ENCODE measurements around the gene OSBPL6.

Gene OSBPL6

DNA sequence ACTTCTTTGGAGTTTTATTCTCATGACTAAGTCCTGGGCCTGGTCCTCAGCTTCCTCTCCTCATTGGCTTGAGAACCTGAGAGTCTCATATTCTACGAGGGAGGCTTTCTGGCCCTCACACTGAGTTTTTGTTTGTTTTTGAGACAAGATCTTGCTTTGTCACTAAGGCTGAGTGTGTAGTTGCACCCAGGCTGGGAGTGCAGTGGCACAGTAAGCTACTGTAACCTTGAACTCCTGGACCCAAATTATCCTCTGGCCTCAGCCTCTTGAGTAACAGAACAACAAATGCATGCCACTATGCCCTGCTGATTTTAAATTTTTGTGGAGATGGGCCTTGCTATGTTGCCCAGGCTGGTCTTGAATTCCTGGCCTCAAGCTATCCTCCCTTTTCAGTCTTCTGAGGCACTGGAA is 234.1 kb downstream of the OSBPL6 start:
- FAIRE-seq: no peak

DNA sequence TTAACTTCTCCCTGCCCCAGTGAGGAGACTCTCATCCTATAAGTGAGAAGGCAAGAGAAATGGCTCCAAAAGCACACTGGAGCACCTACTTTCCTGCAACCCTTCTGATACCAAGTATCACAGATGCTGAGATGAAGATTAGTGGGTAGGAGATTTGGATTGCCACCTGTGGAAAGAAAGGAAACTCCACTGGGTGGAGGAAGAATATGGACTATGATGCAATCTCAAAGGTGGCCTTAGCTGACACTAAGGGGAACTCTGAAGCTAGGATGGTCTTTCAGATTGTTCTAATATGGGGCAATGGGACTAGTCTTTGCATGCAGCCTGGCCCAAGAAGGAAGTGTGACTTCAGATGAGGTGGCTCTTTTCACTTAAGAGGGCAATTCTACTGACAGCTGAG is 235.0 kb downstream of the OSBPL6 start:
- FAIRE-seq (no peak), DNase-seq (ENCODE audit: insufficient read length, low spot score) (no peak)
- TF ChIP-seq, protein P1, sequence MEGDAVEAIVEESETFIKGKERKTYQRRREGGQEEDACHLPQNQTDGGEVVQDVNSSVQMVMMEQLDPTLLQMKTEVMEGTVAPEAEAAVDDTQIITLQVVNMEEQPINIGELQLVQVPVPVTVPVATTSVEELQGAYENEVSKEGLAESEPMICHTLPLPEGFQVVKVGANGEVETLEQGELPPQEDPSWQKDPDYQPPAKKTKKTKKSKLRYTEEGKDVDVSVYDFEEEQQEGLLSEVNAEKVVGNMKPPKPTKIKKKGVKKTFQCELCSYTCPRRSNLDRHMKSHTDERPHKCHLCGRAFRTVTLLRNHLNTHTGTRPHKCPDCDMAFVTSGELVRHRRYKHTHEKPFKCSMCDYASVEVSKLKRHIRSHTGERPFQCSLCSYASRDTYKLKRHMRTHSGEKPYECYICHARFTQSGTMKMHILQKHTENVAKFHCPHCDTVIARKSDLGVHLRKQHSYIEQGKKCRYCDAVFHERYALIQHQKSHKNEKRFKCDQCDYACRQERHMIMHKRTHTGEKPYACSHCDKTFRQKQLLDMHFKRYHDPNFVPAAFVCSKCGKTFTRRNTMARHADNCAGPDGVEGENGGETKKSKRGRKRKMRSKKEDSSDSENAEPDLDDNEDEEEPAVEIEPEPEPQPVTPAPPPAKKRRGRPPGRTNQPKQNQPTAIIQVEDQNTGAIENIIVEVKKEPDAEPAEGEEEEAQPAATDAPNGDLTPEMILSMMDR (IDR thresholded peaks at IDR 0.05; ENCODE audit: insufficient read depth, missing control alignments): no peak

More for the DNA sequence above, 234.1 kb downstream of the OSBPL6 start:
- DNase-seq (ENCODE audit: insufficient read length, low spot score): no peak
- TF ChIP-seq, protein P1 (IDR thresholded peaks at IDR 0.05; ENCODE audit: insufficient read depth, missing control alignments): no peak

DNA sequence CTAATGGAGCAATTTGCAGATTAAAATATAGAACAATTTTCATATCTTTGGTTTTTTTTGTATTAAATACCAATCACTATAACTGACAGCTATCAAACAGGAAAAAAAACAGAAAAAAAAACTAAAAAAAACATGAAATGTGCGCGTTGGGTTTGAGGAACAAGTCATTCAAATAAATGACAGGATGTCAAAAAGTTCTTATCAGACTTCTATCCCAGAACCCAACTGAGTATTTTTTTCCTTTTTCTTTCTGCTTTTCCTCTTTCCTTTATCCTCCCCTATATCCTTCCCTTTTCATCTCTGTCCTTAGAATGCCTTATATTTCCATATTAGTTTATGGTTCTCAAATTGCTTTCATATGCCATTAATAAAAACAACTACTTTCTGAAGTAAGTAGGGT is 242.3 kb downstream of the OSBPL6 start:
- FAIRE-seq: peak; percentile 51

DNA sequence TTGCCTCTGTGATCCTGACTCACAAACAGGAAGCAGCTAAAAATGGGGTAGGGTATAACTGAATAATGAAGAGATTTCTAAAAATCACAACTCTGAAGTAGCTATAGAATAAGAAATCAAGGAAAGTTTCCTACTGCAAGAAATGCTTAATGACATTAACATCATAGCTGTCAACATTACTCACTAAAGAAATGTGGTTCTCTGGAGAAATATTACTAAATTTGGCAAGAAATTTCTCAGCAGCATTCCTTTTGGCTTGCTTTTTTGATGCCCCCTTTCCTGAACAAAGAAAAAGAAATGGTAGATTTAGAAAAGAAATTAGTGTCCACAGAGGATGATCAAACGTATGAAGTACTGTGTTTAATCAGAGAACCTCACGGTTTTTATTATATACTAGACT is 247.1 kb downstream of the OSBPL6 start:
- FAIRE-seq (no peak), DNase-seq (ENCODE audit: insufficient read length, low spot score) (no peak)
- TF ChIP-seq, protein P1 (IDR thresholded peaks at IDR 0.05; ENCODE audit: insufficient read depth, missing control alignments): no peak

More for the DNA sequence above, 242.3 kb downstream of the OSBPL6 start:
- no peak for DNase-seq (ENCODE audit: insufficient read length, low spot score)
- TF ChIP-seq, protein P1 (IDR thresholded peaks at IDR 0.05; ENCODE audit: insufficient read depth, missing control alignments): no peak

DNA sequence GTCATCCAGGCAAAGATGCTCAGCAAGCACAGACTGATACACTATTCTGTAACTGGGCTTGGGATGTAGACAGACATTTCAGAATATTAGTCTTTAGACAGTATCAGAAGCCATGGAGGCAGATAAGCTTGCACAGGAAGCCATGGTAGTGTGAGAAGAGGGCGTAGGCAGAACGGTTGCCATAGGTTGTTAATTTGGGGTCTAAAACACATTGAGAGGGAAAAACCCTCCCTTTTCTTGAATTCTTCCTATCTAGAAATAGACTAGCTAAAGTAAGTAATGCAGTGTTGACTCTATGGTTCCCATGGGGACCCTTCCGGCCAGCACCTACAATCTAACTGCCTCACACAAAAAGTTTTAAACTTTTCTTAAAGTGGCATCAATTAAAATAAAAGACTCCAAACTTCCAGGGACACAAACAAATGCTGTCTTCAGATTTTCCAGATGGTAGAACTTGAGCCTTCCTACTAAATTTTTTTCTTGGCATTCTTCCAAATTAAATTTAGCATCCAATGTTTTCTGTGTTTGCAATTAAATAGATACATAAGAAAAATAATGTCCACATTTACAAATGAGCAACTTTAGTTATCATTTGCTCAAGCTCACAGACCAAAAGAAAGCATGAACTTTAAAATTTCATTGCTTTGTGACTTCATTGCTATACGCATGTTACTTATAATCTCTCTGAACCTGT is 254.8 kb downstream of the OSBPL6 start:
- FAIRE-seq: no peak
- TF ChIP-seq, protein P1 (IDR thresholded peaks at IDR 0.05; ENCODE audit: insufficient read depth, missing control alignments): no peak
- no peak for DNase-seq (ENCODE audit: insufficient read length, low spot score)

DNA sequence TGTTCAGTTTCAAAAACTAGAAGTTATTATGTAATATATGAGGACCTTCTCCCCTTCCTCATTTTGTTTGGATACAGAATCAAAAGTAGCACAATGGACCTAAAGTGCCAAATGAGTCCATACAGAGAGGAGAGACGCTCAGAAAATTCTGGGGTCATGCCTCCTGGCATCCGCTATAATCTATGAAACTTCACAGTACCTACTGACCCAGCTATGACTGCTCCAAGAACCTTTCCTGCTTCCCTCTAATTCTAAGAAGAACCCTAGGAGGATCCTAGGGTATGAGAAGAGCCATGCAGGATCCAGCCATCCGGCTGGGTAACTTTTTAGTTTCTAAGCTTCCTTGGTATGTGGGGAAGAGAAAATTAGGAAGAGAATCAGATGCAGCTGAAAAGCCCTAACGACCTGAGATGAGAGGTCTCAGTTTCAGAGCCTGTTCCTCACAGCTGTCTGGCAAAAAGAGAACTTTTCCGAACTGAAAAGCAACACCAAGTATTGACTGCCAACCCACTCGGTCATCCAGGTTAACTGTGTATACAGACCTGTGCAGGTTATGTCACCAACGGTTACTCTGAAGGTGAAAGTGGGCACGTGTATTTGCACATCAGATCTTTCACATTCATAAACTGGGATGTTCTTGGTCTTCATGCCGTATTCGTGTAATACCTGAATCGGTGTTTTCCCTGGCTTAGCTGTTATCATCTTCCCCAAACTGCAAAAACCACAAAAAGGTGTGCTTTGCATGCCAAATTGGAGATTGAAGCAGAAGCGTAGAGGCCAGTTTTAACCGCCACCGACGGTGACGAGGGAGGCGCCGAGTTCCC is 255.6 kb downstream of the OSBPL6 start:
- TF ChIP-seq, protein P1 (IDR thresholded peaks at IDR 0.05; ENCODE audit: insufficient read depth, missing control alignments): no peak
- DNase-seq (ENCODE audit: insufficient read length, low spot score) (no peak), FAIRE-seq (peak; percentile 41)

DNA sequence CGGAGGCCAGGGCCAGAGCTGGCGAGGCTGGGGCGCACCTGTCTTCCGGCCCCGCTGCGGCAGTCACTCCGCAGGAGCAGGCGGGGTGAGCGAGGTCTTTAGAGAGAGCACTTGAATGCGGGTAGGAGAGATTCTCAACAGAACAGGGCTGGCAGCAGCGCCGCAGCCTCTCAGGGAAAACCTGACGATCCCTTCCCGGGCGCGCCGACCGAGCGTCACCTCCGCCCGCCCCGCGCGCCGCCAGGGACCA is 256.1 kb downstream of the OSBPL6 start:
- FAIRE-seq (no peak), DNase-seq (ENCODE audit: insufficient read length, low spot score) (no peak)
- TF ChIP-seq, protein P1 (IDR thresholded peaks at IDR 0.05; ENCODE audit: insufficient read depth, missing control alignments): no peak

All from D721Med (cell line).